Measurements from ENCODE around the gene KAT14. TPM values are rescaled to one million over a fixed set of nuclear protein-coding genes. Genes with fewer than 3 reads are reported as not detected.
"Not testable (repeated sequence)": the region's sequence is repeated elsewhere in the genome, so short reads cannot be mapped to it uniquely, and the experiment has no call there.

KAT14 gene
- polyA plus RNA-seq, 4 donors, result 11.8 to 23.2 (median 14.7) TPM

DNA sequence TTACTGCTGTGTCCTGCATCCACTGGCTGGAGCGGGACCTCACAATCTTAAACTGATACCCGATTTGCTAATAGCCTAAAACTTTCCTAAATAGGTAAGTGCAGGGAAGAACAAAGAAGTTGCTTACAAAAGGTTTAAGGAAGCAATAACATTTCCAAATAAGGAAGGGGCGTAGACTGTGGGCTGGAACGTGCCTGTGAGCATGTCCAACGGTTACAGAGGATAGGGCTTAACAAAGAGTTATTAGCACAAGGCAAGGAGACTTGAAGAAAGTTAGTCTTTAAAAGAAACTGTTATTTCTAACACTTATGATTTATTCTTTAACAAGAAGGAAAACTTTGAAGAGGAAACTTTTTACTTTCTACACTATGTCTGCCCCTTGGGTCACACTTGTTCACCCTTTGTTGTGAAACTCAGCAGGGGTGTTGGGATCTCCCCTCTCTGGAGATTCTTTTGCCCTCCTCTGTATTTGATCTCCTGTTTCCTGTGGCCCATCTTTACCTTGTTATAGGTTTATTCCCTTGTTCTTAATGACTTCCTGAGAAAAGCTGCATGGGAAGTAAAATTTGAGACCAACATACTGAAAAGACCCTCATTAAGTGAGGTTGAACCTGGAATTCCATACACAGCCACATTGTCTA is 28.7 kb downstream of the KAT14 start:
- 24 to 58% (median 49%) methylated on average over 5 of the region's 5 CpGs for WGBS, 3 donors
- DNase-seq, result peak in 1 of 2 donors; percentile 12
- Histone ChIP-seq H3K4me1 (ENCODE audit: control insufficient read depth in 3 of 3, insufficient read depth in 2 of 3, low read depth in 1 of 3, low read length in 2 of 3) (peaks cover 0 to 6% (median 0%) of the 10 kb centered on the region in 3 donors), H3K27ac (ENCODE audit: low read depth in 1 of 3, low read length in 2 of 3) (no peak overlapping the region), H3K27me3 (ENCODE audit: control insufficient read depth in 3 of 3, insufficient read depth in 3 of 3, low read length in 3 of 3) (no peaks in the 10 kb centered on the region), H3K4me3 (ENCODE audit: low read depth in 1 of 3, low read length in 3 of 3) (no peak overlapping the region), H3K36me3 (ENCODE audit: control insufficient read depth in 3 of 3, insufficient read depth in 2 of 3, low read depth in 1 of 3, low read length in 3 of 3) (peaks cover 11 to 28% (median 22%) of the 10 kb centered on the region in 3 donors), H3K9me3 (ENCODE audit: control insufficient read depth in 2 of 2, insufficient read depth in 1 of 2, low read depth in 1 of 2, low read length in 1 of 2) (no peaks in the 10 kb centered on the region)
- FAIRE-seq, result no peak

DNA sequence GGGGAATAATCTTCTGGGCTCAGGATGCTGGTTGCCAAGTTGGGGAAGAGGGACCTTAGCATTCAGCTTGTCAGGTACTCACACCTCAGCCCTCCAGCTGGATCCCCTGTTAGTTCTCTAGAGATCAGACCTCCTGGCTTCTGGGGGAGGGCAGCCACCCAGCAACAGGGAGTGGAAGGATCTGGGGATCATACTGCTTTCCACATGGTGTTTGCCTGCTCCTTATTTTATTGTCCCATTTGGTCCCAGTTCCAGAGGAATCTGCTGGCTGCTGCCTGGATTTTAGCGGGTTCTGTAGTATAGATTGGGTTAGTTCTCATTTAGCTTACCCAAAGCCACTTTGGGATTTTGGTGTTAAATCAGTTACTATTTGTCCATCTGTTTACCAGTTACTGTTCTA is 29.3 kb downstream of the KAT14 start:
- Histone ChIP-seq H3K27ac (ENCODE audit: low read depth in 1 of 3, low read length in 2 of 3) (no peak overlapping the region), H3K36me3 (ENCODE audit: control insufficient read depth in 3 of 3, insufficient read depth in 2 of 3, low read depth in 1 of 3, low read length in 3 of 3) (peaks cover 9 to 25% (median 19%) of the 10 kb centered on the region in 3 donors), H3K4me3 (ENCODE audit: low read depth in 1 of 3, low read length in 3 of 3) (no peak overlapping the region), H3K4me1 (ENCODE audit: control insufficient read depth in 3 of 3, insufficient read depth in 2 of 3, low read depth in 1 of 3, low read length in 2 of 3) (peaks cover 0 to 6% (median 0%) of the 10 kb centered on the region in 3 donors), H3K27me3 (ENCODE audit: control insufficient read depth in 3 of 3, insufficient read depth in 3 of 3, low read length in 3 of 3) (no peaks in the 10 kb centered on the region), H3K9me3 (ENCODE audit: control insufficient read depth in 2 of 2, insufficient read depth in 1 of 2, low read depth in 1 of 2, low read length in 1 of 2) (no peaks in the 10 kb centered on the region)
- no peak for DNase-seq
- 82 to 95% (median 95%) methylated on average over 1 of the region's 1 CpG for WGBS, 3 donors
- FAIRE-seq, result no peak

DNA sequence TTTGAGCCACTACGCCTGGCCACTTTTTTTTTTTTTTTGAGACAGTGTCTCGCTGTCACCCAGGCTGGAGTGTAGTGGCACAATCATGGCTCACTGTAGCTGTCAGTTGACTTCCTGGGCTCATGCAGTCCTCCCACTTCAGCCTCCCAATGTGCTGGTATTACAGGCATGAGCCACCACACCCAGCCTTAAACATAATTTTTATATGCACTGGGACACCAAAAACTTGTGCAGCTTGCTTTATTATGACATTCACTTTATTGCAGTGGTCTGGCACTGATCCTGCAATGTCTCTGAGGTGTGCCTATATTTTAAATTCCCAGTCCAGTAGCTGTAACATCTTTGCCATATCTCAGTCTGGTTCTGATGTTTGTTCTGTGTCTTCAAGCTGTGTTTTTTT is 34.7 kb downstream of the KAT14 start:
- FAIRE-seq (no peak), DNase-seq (no peak)
- Histone ChIP-seq H3K36me3 (ENCODE audit: control insufficient read depth in 3 of 3, insufficient read depth in 2 of 3, low read depth in 1 of 3, low read length in 3 of 3) (peaks cover 0 to 21% (median 5%) of the 10 kb centered on the region in 3 donors), H3K27me3 (ENCODE audit: control insufficient read depth in 3 of 3, insufficient read depth in 3 of 3, low read length in 3 of 3) (no peaks in the 10 kb centered on the region), H3K9me3 (ENCODE audit: control insufficient read depth in 2 of 2, insufficient read depth in 1 of 2, low read depth in 1 of 2, low read length in 1 of 2) (no peaks in the 10 kb centered on the region), H3K27ac (ENCODE audit: low read depth in 1 of 3, low read length in 2 of 3) (no peak overlapping the region), H3K4me1 (ENCODE audit: control insufficient read depth in 3 of 3, insufficient read depth in 2 of 3, low read depth in 1 of 3, low read length in 2 of 3) (no peaks in the 10 kb centered on the region), H3K4me3 (ENCODE audit: low read depth in 1 of 3, low read length in 3 of 3) (no peak overlapping the region)
- 94 to 100% (median 98%) methylated on average over 2 of the region's 2 CpGs for WGBS, 3 donors

DNA sequence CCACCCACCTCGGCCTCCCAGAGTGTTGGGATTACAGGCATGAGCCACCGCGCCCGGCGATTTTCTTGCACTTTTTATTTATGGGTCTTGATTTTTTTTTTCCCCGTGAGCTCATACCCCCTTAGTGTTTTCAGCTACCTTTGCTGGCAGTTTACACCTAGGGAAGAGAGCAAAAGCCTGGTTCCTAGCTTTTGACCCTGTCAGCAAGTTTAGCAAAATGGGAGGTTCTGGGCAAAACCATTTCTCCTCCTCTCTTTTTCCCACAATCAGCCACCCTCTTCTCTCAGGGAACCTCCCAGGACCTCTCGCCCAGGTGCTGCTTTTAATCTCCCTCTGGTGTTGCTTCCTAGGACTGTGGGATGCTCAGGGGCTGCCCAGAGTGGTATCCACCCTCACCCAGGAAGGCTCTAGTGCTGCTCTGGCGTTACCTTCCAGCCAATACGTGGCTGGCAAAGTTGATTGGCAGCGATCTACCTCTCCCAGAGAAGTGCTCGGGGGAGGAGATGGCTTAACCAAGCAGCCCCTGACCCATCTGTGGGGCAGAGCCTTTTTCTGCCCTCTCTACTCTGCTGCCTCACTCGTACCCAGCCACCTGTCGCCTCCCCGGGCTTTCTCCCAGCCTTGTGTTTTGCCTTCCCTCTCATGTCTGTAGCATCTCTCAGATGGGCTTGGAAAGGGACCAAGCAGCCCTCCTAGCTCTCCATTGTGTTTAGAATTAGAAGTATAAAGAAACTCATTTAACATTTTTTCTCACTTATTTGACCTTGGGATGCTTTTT is 37.4 kb downstream of the KAT14 start:
- Histone ChIP-seq H3K27ac (ENCODE audit: low read depth in 1 of 3, low read length in 2 of 3) (no peak overlapping the region), H3K4me3 (ENCODE audit: low read depth in 1 of 3, low read length in 3 of 3) (no peak overlapping the region), H3K36me3 (ENCODE audit: control insufficient read depth in 3 of 3, insufficient read depth in 2 of 3, low read depth in 1 of 3, low read length in 3 of 3) (peaks cover 0 to 23% (median 3%) of the 10 kb centered on the region in 3 donors), H3K9me3 (ENCODE audit: control insufficient read depth in 2 of 2, insufficient read depth in 1 of 2, low read depth in 1 of 2, low read length in 1 of 2) (peaks cover 0 to 6% of the 10 kb centered on the region in 2 donors), H3K4me1 (ENCODE audit: control insufficient read depth in 3 of 3, insufficient read depth in 2 of 3, low read depth in 1 of 3, low read length in 2 of 3) (no peaks in the 10 kb centered on the region), H3K27me3 (ENCODE audit: control insufficient read depth in 3 of 3, insufficient read depth in 3 of 3, low read length in 3 of 3) (no peaks in the 10 kb centered on the region)
- no peak for DNase-seq
- FAIRE-seq, result no peak
- WGBS, 3 donors, result 94 to 97% (median 97%) methylated on average over 14 of the region's 14 CpGs

DNA sequence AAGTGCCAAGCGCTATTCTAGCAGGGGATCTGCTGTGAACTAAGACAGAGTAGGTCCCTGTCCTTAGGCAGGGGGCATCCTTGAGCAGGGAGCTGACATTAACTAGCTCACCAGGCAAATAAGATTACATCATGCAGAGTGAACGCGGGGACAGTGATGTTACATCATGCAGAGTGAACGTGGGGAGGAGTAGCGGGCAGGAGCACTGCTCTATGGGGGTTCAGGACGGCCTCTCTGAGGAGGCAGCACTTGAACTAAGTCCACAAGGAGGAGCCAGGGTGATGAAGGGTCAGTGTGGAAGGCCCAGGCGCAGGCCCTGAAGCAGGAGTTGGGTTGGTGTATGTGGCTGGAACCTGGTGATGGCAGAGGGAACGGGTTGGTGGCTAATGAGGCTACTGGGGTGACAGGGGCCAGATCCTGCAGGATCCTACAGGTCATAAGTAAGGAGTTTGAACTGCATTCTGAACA is 38.7 kb downstream of the KAT14 start:
- peak in 1 of 2 donors; percentile 29 for DNase-seq
- Histone ChIP-seq H3K36me3 (ENCODE audit: control insufficient read depth in 3 of 3, insufficient read depth in 2 of 3, low read depth in 1 of 3, low read length in 3 of 3) (peaks cover 0 to 23% (median 2%) of the 10 kb centered on the region in 3 donors), H3K9me3 (ENCODE audit: control insufficient read depth in 2 of 2, insufficient read depth in 1 of 2, low read depth in 1 of 2, low read length in 1 of 2) (peaks cover 0 to 6% of the 10 kb centered on the region in 2 donors), H3K4me1 (ENCODE audit: control insufficient read depth in 3 of 3, insufficient read depth in 2 of 3, low read depth in 1 of 3, low read length in 2 of 3) (no peaks in the 10 kb centered on the region), H3K27ac (ENCODE audit: low read depth in 1 of 3, low read length in 2 of 3) (no peak overlapping the region), H3K27me3 (ENCODE audit: control insufficient read depth in 3 of 3, insufficient read depth in 3 of 3, low read length in 3 of 3) (no peaks in the 10 kb centered on the region), H3K4me3 (ENCODE audit: low read depth in 1 of 3, low read length in 3 of 3) (no peak overlapping the region)
- 81 to 95% (median 93%) methylated on average over 8 of the region's 8 CpGs for WGBS, 3 donors
- FAIRE-seq, result no peak

DNA sequence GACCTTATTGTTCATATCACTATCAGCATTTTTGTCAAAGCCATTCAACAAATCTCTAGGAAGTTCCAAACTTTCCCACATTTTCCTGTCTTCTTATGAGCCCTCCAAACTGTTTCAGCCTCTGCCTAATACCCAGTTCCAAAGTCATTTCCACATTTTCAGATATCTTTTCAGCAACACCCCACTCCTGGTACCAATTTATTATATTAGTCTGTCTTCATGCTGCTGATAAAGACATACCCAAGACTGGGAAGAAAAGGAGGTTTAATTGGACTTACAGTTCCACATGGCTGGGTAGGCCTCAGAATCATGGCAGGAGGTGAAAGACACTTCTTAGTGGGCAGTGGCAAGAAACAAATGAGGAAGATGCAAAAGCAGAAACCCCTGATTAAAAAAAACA is 42.7 kb downstream of the KAT14 start:
- H3K27ac ChIP-seq (ENCODE audit: low read depth in 1 of 3, low read length in 2 of 3); H3K9me3 ChIP-seq (ENCODE audit: control insufficient read depth in 2 of 2, insufficient read depth in 1 of 2, low read depth in 1 of 2, low read length in 1 of 2); H3K4me3 ChIP-seq (ENCODE audit: low read depth in 1 of 3, low read length in 3 of 3); H3K27me3 ChIP-seq (ENCODE audit: control insufficient read depth in 3 of 3, insufficient read depth in 3 of 3, low read length in 3 of 3); DNase-seq; H3K4me1 ChIP-seq (ENCODE audit: control insufficient read depth in 3 of 3, insufficient read depth in 2 of 3, low read depth in 1 of 3, low read length in 2 of 3); FAIRE-seq: not testable (repeated sequence)
- H3K36me3 ChIP-seq (ENCODE audit: control insufficient read depth in 3 of 3, insufficient read depth in 2 of 3, low read depth in 1 of 3, low read length in 3 of 3), result peaks cover 8 to 35% (median 11%) of the 10 kb centered on the region in 3 donors

DNA sequence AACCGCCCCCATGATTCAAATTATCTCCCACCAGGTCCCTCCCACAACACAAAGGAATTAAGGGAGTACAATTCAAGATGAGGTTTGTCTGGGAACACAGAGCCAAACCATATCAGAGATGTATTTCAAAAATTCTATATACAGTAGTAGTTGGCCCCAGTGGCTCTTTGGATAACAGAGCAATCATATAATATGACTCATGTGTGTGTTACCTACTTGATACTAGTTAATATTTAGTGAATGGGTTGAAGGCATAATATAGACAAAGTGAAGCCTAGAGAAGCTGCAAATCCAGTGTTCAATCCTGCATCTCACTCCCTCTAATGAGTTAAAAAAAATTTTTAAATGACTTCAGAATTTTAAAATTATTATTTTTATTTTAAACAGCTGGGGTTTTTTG is 43.2 kb downstream of the KAT14 start:
- Histone ChIP-seq H3K9me3 (ENCODE audit: control insufficient read depth in 2 of 2, insufficient read depth in 1 of 2, low read depth in 1 of 2, low read length in 1 of 2) (peaks cover 0 to 6% of the 10 kb centered on the region in 2 donors), H3K27me3 (ENCODE audit: control insufficient read depth in 3 of 3, insufficient read depth in 3 of 3, low read length in 3 of 3) (no peaks in the 10 kb centered on the region), H3K36me3 (ENCODE audit: control insufficient read depth in 3 of 3, insufficient read depth in 2 of 3, low read depth in 1 of 3, low read length in 3 of 3) (peaks cover 9 to 31% (median 12%) of the 10 kb centered on the region in 3 donors), H3K4me3 (ENCODE audit: low read depth in 1 of 3, low read length in 3 of 3) (no peak overlapping the region), H3K27ac (ENCODE audit: low read depth in 1 of 3, low read length in 2 of 3) (no peak overlapping the region), H3K4me1 (ENCODE audit: control insufficient read depth in 3 of 3, insufficient read depth in 2 of 3, low read depth in 1 of 3, low read length in 2 of 3) (no peaks in the 10 kb centered on the region)
- DNase-seq, result peak; percentile 35 to 59
- 55 to 98% (median 90%) methylated on average over 1 of the region's 1 CpG for WGBS, 3 donors
- no peak for FAIRE-seq

DNA sequence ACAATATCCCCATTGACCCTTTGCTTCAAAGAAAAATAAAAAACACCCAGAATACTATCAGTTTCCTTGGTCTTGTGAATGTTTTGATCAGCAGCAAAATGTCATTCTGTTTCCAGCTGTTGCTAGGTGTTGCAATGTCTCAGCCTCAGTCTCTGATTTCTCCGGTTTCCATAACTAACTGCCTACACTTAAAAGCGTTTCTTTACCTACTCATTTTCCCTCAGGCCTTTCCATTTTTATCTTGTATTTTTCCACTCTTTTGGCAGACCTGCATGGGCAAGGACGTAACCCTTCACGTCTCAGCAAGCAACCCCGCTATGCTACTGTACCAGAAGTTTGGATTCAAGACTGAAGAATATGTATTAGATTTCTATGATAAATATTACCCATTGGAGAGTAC is 49.4 kb downstream of the KAT14 start:
- H3K9me3 ChIP-seq (ENCODE audit: control insufficient read depth in 2 of 2, insufficient read depth in 1 of 2, low read depth in 1 of 2, low read length in 1 of 2), result no peaks in the 10 kb centered on the region
- FAIRE-seq (no peak), DNase-seq (no peak)
- H3K27ac ChIP-seq (ENCODE audit: low read depth in 1 of 3, low read length in 2 of 3), result no peak overlapping the region
- no peak overlapping the region for H3K4me3 ChIP-seq (ENCODE audit: low read depth in 1 of 3, low read length in 3 of 3)
- no peaks in the 10 kb centered on the region for H3K4me1 ChIP-seq (ENCODE audit: control insufficient read depth in 3 of 3, insufficient read depth in 2 of 3, low read depth in 1 of 3, low read length in 2 of 3)
- peaks cover 23 to 44% (median 26%) of the 10 kb centered on the region in 3 donors for H3K36me3 ChIP-seq (ENCODE audit: control insufficient read depth in 3 of 3, insufficient read depth in 2 of 3, low read depth in 1 of 3, low read length in 3 of 3)
- WGBS, 3 donors, result 90 to 94% (median 94%) methylated on average over 5 of the region's 5 CpGs
- no peaks in the 10 kb centered on the region for H3K27me3 ChIP-seq (ENCODE audit: control insufficient read depth in 3 of 3, insufficient read depth in 3 of 3, low read length in 3 of 3)

Measured in small intestine (tissue), 7 donors.